ENCODE data around the gene STAT3.

DNA sequence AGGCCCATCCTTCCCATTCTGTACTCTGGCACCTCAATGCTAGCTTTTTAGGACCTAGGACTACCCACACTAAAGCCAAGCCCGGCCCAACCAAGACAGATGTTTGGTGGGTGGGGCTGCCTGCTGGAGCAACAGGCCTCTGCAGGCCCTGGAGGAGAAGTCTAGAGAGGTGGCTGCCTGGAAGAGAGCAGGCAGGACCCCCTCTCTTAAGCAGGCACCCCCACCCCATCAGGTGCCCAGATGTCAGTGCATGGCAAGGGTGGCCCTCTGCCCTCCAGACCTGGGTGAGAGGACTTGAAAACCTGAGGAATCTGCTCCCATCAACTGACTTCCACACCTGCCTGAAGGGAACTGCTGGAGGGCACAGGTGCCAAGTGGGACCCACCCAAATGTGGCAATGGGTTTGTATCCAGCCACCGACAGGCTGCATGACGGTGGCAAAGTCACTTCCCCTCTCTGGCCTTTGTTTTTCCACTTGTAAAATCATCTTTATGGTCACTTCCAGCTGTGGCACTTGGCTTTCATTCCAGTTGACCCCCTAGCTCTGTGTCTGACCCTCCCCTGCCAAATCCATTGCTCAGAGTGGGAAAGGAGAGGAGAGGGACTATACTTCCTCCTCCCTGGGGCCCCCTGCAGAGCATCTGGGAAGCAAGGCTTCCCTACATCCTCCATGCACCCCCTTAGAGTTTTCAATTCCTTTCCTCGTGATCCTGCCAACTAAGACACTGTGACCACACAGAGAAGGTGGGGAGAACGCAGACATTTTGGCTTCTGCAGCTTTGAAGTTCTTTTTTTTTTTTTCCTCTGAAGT, 101.6 kb downstream of the STAT3 start:
- TF ChIP-seq, protein P1, sequence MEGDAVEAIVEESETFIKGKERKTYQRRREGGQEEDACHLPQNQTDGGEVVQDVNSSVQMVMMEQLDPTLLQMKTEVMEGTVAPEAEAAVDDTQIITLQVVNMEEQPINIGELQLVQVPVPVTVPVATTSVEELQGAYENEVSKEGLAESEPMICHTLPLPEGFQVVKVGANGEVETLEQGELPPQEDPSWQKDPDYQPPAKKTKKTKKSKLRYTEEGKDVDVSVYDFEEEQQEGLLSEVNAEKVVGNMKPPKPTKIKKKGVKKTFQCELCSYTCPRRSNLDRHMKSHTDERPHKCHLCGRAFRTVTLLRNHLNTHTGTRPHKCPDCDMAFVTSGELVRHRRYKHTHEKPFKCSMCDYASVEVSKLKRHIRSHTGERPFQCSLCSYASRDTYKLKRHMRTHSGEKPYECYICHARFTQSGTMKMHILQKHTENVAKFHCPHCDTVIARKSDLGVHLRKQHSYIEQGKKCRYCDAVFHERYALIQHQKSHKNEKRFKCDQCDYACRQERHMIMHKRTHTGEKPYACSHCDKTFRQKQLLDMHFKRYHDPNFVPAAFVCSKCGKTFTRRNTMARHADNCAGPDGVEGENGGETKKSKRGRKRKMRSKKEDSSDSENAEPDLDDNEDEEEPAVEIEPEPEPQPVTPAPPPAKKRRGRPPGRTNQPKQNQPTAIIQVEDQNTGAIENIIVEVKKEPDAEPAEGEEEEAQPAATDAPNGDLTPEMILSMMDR (IDR thresholded peaks at IDR 0.05): no peak
- no peak for TF ChIP-seq EZH2 (IDR thresholded peaks at IDR 0.05; ENCODE audit: borderline replicate concordance, insufficient read depth, low read depth, low read length, poor library complexity, severe bottlenecking)

Data from B cell (primary cell).